ENCODE results near the gene PDX1.

The PDX1 gene

DNA sequence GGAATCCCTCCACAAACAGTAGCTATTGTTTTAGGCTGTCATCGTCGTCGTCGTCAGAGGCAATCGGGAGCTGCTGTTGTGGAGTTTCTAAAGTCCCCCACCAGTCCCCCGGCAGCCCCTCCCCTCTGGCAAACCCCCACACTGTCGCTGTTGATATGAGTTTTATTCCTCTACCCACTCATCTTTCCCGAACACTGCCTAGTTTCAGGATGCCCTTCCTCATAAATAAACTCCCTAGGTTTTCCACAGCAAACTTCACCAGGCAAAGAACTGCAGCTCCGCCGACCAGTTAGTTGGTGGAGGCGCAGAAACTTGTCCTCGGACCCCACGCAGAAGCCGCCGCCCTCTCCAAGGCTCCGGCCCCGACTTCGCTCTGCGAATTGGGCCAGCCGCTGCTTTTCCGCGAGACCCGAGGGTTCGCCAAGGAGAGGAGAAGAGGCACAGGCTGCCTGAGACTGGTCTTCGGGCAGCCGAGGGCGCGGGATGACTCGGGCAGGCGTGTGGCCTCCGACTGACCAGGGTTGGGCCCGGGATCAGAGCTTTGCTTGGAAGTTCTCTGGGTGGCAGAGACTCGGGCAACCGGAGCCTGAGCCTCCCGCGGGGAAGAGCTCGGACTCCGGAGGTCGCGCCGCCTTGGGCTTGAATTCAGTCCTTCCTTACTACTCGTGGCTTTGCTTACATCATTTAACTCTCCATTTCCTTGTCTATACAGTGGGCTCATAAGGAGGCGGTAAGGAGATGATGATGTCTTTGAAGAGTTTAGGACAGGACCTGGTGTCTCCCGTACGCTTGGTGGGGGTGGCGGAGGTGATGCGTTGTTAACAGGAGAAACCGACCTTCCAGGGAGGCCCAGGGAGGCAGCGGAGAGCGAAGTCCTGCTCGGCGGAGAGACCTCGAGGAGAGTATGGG lies 7.9 kb downstream of the PDX1 start:
- no peak for DNase-seq (ENCODE audit: low read depth)
- TF ChIP-seq, protein P1, sequence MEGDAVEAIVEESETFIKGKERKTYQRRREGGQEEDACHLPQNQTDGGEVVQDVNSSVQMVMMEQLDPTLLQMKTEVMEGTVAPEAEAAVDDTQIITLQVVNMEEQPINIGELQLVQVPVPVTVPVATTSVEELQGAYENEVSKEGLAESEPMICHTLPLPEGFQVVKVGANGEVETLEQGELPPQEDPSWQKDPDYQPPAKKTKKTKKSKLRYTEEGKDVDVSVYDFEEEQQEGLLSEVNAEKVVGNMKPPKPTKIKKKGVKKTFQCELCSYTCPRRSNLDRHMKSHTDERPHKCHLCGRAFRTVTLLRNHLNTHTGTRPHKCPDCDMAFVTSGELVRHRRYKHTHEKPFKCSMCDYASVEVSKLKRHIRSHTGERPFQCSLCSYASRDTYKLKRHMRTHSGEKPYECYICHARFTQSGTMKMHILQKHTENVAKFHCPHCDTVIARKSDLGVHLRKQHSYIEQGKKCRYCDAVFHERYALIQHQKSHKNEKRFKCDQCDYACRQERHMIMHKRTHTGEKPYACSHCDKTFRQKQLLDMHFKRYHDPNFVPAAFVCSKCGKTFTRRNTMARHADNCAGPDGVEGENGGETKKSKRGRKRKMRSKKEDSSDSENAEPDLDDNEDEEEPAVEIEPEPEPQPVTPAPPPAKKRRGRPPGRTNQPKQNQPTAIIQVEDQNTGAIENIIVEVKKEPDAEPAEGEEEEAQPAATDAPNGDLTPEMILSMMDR (IDR thresholded peaks at IDR 0.05; ENCODE audit: insufficient read depth, low read depth, low read length, missing control alignments) = no peak
- no peak overlapping the region for H3K4me3 ChIP-seq (ENCODE audit: low read length)

DNA sequence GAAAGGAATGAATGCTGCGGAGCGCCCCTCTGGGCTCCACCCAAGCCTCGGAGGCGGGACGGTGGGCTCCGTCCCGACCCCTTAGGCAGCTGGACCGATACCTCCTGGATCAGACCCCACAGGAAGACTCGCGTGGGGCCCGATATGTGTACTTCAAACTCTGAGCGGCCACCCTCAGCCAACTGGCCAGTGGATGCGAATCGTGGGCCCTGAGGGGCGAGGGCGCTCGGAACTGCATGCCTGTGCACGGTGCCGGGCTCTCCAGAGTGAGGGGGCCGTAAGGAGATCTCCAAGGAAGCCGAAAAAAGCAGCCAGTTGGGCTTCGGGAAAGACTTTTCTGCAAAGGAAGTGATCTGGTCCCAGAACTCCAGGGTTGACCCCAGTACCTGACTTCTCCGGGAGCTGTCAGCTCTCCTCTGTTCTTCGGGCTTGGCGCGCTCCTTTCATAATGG lies 8.6 kb downstream of the PDX1 start:
- TF ChIP-seq, protein P1 (IDR thresholded peaks at IDR 0.05; ENCODE audit: insufficient read depth, low read depth, low read length, missing control alignments) = no peak
- H3K4me3 ChIP-seq (ENCODE audit: low read length) = no peak overlapping the region
- no peak for DNase-seq (ENCODE audit: low read depth)

DNA sequence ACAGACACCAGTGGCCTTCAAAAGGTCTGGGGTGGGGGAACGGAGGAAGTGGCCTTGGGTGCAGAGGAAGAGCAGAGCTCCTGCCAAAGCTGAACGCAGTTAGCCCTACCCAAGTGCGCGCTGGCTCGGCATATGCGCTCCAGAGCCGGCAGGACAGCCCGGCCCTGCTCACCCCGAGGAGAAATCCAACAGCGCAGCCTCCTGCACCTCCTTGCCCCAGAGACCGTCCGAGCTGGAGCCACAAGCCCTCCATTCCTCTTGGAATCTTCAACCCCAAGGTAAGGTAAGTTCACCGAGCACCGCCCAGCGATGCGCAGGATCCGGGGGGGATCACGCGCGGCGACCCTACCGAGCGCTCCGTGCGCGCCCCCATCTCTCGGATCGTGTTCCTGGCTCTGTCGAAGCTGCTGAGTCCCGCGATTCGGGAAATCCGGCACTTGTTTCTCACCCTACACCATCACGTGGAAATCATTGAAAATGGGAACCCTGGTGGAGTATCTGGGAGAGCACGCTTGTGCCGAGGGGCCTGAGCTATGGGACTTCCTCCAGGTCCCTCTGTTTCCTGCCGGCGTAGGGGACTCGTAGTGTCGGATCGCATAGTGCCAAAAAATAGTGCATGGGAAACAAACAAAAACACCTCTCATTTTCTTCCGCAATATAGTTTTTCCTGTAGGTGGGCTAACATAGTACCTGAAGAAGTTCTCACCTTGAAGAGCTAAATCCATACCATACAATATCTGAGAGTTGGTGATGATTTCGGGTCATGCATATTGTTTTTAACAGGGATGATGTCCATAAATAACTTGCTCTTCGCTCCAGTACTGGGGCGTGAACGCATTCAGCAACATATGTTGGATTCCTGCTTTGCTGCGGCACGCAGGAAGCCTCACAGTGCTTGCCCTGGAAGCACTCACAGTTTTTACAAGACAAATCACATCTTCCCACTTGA lies 9.3 kb downstream of the PDX1 start:
- H3K4me3 ChIP-seq (ENCODE audit: low read length) = no peak overlapping the region
- no peak for DNase-seq (ENCODE audit: low read depth)
- TF ChIP-seq, protein P1 (IDR thresholded peaks at IDR 0.05; ENCODE audit: insufficient read depth, low read depth, low read length, missing control alignments) = no peak

DNA sequence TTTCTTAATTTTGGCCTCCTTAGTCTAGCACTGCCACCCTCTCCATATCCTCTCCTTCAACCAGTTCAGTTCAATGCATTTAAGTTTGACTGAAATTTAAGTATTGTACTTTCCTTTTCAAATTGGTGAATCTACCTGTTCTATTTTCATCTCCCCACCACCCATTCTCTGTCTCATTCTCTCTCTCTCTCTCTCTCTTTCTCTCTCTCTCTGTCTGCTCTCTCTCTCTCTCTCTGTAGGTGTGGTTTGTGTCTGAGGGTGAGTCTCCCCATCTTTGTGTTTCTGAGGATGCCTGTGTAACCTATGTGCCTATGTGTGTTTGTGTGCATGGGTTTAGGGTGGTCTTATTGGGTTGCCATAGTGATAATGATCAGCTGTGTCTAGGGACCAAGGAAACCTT lies 10.1 kb downstream of the PDX1 start:
- no peak for DNase-seq (ENCODE audit: low read depth)
- TF ChIP-seq, protein P1 (IDR thresholded peaks at IDR 0.05; ENCODE audit: insufficient read depth, low read depth, low read length, missing control alignments) = no peak
- no peak overlapping the region for H3K4me3 ChIP-seq (ENCODE audit: low read length)

DNA sequence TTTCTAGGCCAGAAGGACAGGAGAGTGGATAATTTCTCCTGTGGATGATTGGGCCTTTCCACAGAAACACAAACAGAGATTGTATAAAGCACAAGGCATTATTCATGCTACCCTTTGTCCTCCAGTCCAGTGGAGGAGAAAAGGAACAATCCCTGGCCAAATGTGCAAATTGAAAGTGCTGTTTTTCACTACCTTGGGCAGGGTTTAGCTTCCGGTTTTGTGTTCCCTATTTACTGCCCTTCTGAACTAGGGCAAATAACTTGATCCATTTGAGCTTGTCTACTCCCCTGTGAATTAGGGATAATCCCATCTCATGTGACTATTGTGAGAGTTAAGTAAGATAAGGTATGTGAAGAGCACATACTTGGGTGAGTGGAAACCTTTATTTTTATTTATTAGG lies 13.3 kb downstream of the PDX1 start:
- TF ChIP-seq, protein P1 (IDR thresholded peaks at IDR 0.05; ENCODE audit: insufficient read depth, low read depth, low read length, missing control alignments) = no peak
- no peak overlapping the region for H3K4me3 ChIP-seq (ENCODE audit: low read length)
- DNase-seq (ENCODE audit: low read depth) = no peak

DNA sequence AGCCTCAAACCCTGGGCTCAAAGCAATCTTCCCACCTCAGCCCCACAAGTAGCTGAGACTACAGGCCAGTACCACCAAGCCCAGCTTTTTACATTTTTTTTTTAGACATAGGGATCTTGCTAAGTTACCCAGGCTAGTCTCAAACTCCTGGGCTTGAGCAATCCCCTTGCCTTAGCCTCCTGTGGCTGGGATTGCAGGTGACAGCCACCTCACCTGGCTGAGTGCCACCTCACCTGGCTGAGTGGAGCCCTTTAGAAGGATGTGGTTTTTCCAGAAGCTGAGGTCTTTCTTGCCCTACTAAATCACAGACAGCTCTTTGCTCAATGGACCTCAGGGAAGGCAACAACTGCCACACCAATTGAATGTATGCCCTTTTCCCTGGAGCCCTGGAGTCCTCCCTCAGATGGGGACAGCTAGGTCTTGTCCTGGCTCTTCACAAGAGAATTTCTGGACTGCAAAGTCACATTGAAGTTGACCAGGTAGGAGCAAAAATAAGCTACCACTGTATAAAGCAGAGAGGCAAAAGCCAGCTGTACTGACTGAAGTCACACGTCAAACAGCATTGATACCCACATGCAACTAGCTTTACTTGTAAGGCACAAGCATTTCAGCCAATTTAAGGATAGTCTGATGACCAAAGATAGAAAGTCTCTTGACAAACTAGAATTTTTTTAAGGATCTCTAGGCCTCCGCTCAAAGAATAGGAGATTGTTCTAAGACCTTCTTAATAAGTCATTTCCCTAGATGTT lies 14.0 kb downstream of the PDX1 start:
- DNase-seq (ENCODE audit: low read depth) = no peak
- TF ChIP-seq, protein P1 (IDR thresholded peaks at IDR 0.05; ENCODE audit: insufficient read depth, low read depth, low read length, missing control alignments) = no peak
- H3K4me3 ChIP-seq (ENCODE audit: low read length) = no peak overlapping the region

Measured in epithelial cell of esophagus (primary cell).